Uterus (tissue), 4 donors: ENCODE data around the gene MMAB. TPM values are rescaled to one million over a fixed set of nuclear protein-coding genes. Genes with fewer than 3 reads are reported as not detected.

Experiments used
- DNase-seq, 2 donors: peaks; one replicate each; pipeline ENCODE4 v3.0.0-alpha.2; 2019 to 2020
- H3K27ac ChIP-seq, 2 donors: fragments of 200-600 bp; sonication (generic); 1 replicate in 1 of 2; 2 replicates in 1 of 2; pipeline ENCODE4 v1.5.1; 2016 to 2018
- H3K27me3 ChIP-seq, 2 donors: fragments of 200-600 bp; sonication (generic); one replicate each; pipeline ENCODE4 v1.5.1; 2018 to 2019; ENCODE audit warnings: control low read depth in 1 of 2
- H3K36me3 ChIP-seq, 2 donors: fragments of 200-600 bp; sonication (generic); one replicate each; pipeline ENCODE4 v1.5.1; 2019; ENCODE audit warnings: control low read depth in 1 of 2
- H3K4me1 ChIP-seq, 2 donors: fragments of 200-600 bp; sonication (generic); one replicate each; pipeline ENCODE4 v1.5.1; 2018 to 2019; ENCODE audit warnings: control low read depth in 1 of 2
- H3K4me3 ChIP-seq, 2 donors: fragments of 200-600 bp; sonication (generic); 1 replicate in 1 of 2; 2 replicates in 1 of 2; pipeline ENCODE4 v1.5.1; 2018 to 2019; ENCODE audit warnings: mild to moderate bottlenecking in 1 of 2
- H3K9me3 ChIP-seq, 2 donors: fragments of 200-600 bp; sonication (generic); one replicate each; pipeline ENCODE4 v1.5.1; 2019; ENCODE audit warnings: control low read depth in 1 of 2
- CTCF ChIP-seq, 4 experiments: fragments of 200-600 bp in 2 of 4; fragments of 450-650 bp in 2 of 4; sonication (generic) in 2 of 4; IDR thresholded peaks; one replicate each; pipeline ENCODE4 v1.5.1; 2016 to 2019; ENCODE audit warnings: antibody characterized with exemption in 4 of 4, mild to moderate bottlenecking in 2 of 4, moderate library complexity in 1 of 4
- POLR2A ChIP-seq, 2 donors: fragments of 450-650 bp; IDR thresholded peaks; one replicate each; pipeline ENCODE4 v1.6.1; 2016; ENCODE audit warnings: antibody characterized with exemption in 2 of 2, mild to moderate bottlenecking in 1 of 2, moderate library complexity in 1 of 2
- intact Hi-C: fragments of 100-400 bp; cut with DNase I; formaldehyde crosslinking; loops from one replicate; pipeline ENCODE4 v1.15.1; 2023; ENCODE audit warnings: low total_unique reads
- total RNA-seq, 4 donors: library from RNA; depleted of rRNA in 3 of 4; stranded (reverse); fragments of >200 nt in 3 of 4; gene quantifications; one replicate each; pipeline versions ENCODE4 v1.1.0 to v1.2.4, GENCODE V29; 2014 to 2023
- donor health status: DM: yes; HTN: yes; CAD: no.

Gene MMAB
- total RNA-seq, 4 donors from 2014 or later: 15.0 to 234 (median 21.5) TPM

DNA sequence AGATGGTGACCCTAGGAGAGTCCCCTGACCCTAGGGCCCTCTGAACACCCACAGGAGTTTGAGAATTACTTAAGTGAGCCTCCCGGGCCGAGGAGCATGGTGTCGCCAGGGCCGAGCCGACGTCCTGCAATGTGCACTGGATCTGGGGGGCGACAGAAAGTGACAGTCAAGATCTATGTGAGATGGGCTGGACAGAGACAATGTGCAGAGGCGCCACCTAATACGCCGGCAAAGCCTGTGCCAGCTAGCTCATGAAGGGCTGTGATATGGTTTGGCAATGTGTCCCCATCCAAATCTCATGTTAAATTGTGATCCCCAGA lies 11.6 kb downstream of the MMAB start:
- intact Hi-C loops: no loop called here
- no peaks in the 10 kb centered on the region for H3K36me3 ChIP-seq
- no peaks in the 10 kb centered on the region for H3K4me1 ChIP-seq
- no peak for DNase-seq
- no peaks in the 10 kb centered on the region for H3K27me3 ChIP-seq
- H3K9me3 ChIP-seq: no peaks in the 10 kb centered on the region
- no peak overlapping the region for H3K4me3 ChIP-seq
- no peak overlapping the region for H3K27ac ChIP-seq
- no peak for TF ChIP-seq CTCF (IDR thresholded peaks at IDR 0.05)
- TF ChIP-seq POLR2A (IDR thresholded peaks at IDR 0.05): no peak

DNA sequence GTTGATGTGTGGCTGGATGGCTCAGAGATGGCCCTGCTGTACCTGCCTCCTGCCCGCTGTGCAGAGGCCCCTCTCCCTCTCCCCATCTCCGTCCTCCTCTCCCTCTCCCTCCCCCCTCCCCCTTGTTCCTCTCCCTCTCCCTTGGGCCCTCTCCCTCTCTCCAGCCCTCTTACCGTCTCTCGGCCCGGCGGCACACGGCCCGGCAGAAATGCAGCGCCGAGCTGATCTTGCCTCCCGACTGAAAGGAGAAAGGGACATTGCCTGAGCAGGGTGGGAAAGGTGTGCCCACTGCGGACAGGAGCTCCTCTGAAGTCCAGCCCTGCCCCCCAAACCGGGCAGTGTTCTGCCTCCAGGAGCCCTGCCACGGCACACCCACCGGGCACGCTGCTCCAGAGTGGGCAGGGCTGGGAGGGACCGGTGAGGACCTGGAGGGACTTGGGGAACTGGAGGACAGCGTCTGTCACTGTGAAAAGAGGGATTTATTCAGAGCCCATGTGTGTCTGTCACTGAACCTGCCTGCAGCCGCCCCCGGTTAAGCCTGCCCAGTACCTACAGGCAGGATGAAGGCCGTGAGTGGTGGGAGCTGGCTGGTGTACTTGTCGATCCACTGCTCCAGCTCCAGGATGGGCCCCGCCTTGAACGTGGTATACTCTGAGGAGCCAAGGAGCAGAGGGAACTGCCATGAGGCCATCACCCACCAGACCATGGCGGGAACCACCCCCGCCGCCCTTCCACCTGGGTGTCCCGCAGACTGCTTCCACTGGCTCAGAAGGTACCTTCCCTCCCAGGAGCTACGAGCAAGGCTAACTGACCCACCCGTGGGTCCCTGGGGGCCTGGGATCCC lies 12.2 kb downstream of the MMAB start:
- no peak for DNase-seq
- Histone ChIP-seq H3K4me1 (no peaks in the 10 kb centered on the region), H3K36me3 (no peaks in the 10 kb centered on the region), H3K9me3 (no peaks in the 10 kb centered on the region), H3K27me3 (no peaks in the 10 kb centered on the region), H3K27ac (no peak overlapping the region), H3K4me3 (no peak overlapping the region)
- no peak for TF ChIP-seq CTCF (IDR thresholded peaks at IDR 0.05)
- TF ChIP-seq POLR2A (IDR thresholded peaks at IDR 0.05): no peak
- intact Hi-C loops: no loop called here

DNA sequence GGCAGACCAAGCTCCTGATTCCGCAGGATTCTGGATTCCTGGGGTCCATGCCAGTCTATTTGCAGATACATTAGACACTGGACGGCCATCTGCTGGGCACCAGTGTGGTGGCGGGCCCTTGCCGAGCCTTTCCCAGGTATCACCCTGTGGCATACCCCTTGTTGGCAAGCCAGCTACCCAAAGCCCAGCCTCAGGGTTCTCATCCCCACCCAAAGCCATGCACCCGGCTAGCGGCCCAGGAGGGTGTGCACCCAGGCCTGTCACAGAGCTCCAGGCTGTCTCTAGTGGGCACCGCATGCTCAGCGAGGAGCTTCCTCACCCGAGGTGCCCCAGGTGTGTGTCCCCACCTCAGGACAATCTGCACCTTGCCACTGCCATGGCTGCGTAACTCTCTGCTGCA lies 13.7 kb downstream of the MMAB start:
- intact Hi-C loops: no loop called here
- Histone ChIP-seq H3K27ac (no peak overlapping the region), H3K36me3 (no peaks in the 10 kb centered on the region), H3K27me3 (no peaks in the 10 kb centered on the region), H3K9me3 (no peaks in the 10 kb centered on the region), H3K4me3 (no peak overlapping the region), H3K4me1 (no peaks in the 10 kb centered on the region)
- no peak for DNase-seq
- TF ChIP-seq CTCF (IDR thresholded peaks at IDR 0.05) (no peak), POLR2A (IDR thresholded peaks at IDR 0.05) (no peak)

- no peak overlapping the region for H3K27ac ChIP-seq
- DNase-seq: no peak
- intact Hi-C loops: no loop called here
- H3K4me3 ChIP-seq: no peak overlapping the region
- H3K9me3 ChIP-seq: no peaks in the 10 kb centered on the region
- H3K36me3 ChIP-seq: no peaks in the 10 kb centered on the region
- H3K4me1 ChIP-seq: no peaks in the 10 kb centered on the region
- H3K27me3 ChIP-seq: no peaks in the 10 kb centered on the region
- TF ChIP-seq CTCF (IDR thresholded peaks at IDR 0.05): no peak
- TF ChIP-seq POLR2A (IDR thresholded peaks at IDR 0.05): no peak
These were observed 14.2 kb downstream of the MMAB start for GRCh38 chr12:109559200-109559505.

GRCh38 chr12:109558374-109559199 lies 14.7 kb downstream of the MMAB start:
- Histone ChIP-seq H3K27ac (no peak overlapping the region), H3K36me3 (no peaks in the 10 kb centered on the region), H3K4me3 (no peak overlapping the region), H3K27me3 (no peaks in the 10 kb centered on the region), H3K4me1 (no peaks in the 10 kb centered on the region), H3K9me3 (no peaks in the 10 kb centered on the region)
- no peak for TF ChIP-seq CTCF (IDR thresholded peaks at IDR 0.05)
- TF ChIP-seq POLR2A (IDR thresholded peaks at IDR 0.05): no peak
- DNase-seq: no peak
- intact Hi-C loops: no loop called here
